GM11168 (cell line): ENCODE results near the gene LPP.

Experiments used
- in situ Hi-C: fragments of 300-500 bp; cut with MboI; formaldehyde crosslinking; loops from one replicate; pipeline ENCODE4 v1.12.0; 2022; ENCODE audit warnings: low sequenced_read_pairs; ENCODE audit not compliant: unreplicated experiment

The LPP gene

DNA sequence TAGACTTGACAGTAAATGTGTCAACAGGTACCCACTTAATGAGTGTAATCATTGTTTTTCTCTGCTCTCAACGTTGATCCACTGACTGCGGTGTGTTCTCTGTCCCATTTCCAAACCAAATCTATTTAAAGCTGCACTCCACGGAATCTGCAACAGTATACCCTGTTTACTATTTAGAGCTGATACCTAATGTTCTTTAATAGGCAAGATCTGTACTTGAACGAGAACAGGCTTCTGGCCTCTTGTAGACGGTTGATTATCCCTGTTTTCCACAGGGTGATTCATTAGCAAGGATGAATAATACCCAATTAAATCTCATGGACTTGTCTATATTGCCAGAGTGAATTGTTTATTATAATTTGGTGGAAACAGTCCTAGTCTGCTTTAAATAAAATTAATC is 189.9 kb downstream of the LPP start:
- in situ Hi-C loops: no loop called here

DNA sequence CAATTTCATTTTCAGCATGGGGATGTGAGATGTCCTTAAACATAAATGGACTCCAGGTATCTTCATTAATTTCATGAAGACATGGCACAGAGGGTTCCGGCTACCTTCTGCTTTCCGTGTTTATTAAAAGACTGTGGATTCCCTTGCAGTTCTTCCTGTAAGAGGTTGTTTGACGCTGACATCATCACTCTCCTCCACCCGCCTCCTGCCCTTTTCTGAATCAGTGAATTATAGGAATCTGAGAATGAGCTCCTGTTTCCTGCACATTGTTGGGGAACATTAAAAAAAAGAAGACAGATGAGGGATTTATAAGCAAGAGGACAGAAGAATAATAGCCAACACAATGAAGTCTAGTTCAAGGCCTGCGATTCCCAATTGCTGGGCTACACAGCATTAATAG is 191.3 kb downstream of the LPP start:
- in situ Hi-C loops: no loop called here

- in situ Hi-C loops: no loop called here
Observed at GRCh38 chr3:188348435-188349244, 194.7 kb downstream of the LPP start.

DNA sequence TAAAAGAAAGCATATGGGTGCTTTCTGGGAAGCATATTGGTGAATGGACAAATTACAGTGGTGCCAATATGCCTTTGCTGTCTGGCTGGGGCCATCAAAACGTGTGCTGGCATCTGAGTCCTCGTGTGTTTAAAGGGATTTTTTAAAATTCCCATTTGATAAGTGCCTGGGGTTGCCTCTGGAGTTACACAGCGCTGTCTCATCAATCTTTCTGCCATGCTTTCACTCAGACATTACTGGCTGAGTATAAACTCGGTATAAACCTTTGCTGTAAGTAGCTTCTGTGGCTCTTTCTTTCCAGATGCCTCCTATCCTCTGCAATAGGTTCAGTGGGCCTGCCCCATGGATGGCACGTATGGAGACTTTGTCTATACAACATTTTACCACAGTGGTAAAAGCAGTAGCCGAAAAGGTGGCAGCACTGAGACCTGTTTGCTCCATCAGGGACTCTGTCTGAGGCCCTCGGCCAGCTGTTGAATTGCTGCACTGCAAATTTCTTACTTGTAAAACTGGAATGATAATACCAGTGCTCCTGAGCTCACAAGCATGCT is 195.5 kb downstream of the LPP start:
- in situ Hi-C loops: no loop called here

DNA sequence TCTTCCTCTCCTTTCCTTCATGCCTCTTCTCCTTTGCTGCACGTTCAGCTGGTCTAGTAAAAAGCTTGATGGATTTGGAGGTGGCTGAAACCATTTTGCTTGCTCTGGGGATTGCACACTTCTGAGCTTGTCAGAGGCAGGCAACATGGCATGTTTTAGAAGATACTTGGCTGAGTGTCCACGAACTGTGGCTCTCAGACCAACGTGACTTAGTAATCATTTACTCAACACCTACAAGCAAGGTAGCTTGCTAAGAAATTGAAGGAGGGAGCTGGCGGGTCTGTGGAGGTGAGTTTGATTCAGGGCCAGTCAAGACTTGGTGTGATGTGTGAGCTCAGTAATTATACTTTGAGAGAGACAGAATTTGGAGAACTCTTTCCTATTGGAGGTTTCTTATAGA is 196.0 kb downstream of the LPP start:
- in situ Hi-C loops: no loop called here

DNA sequence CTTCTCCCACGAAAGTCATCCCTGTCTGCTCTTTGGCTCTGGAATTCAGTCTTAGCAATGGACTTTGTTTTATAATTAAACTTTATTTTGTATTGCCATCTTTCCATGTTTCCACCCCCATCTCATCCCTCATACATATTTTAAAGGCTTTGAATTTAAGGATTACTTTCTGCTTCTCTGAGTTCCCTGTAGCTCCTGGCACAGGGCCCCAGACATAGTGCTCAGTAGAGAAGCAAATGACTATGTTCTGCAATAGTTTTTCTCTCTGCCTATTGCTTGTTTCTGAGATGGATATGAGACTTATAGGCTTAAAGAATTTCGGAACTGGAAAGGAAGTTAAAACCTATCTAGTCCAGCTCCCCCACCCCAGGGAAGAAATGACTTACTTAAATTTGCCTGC is 197.0 kb downstream of the LPP start:
- in situ Hi-C loops: no loop called here

GRCh38 chr3:188351648-188352047 is 197.7 kb downstream of the LPP start:
- in situ Hi-C loops: no loop called here

DNA sequence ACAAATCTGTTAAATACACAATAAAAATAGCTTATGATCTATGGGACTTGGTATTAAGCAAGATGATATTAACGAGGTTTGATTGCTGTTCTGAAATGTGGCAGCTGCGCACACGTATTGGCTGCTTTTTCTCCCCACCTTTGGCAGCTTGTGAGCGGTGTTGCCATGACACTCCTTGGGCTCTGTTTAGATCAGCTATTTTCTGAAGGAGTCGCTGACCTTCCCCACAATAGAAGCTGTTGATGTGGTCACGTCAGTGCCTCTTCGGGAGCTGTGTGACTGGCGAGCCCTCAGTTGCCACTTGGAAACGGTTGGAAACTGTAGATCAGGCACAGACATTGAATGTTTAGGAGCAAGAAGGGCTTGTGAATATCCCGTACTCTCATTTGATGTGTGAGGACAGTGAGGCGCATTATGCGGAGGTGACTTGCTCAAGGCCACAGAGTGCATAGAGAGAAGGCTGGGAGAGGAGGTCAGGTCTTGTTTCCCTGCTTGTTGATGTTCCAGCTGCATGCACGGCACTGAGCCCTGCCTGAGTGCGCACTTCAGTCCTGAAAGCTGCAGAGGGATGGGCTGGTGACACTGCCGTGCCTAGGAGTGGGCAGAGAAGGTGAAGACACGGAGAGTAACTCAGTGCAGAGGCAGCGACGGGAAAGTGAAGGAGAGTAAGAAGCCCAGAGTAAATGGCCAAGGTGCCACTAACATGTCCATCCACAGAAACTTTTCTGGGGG is 198.4 kb downstream of the LPP start:
- in situ Hi-C loops: no loop called here

DNA sequence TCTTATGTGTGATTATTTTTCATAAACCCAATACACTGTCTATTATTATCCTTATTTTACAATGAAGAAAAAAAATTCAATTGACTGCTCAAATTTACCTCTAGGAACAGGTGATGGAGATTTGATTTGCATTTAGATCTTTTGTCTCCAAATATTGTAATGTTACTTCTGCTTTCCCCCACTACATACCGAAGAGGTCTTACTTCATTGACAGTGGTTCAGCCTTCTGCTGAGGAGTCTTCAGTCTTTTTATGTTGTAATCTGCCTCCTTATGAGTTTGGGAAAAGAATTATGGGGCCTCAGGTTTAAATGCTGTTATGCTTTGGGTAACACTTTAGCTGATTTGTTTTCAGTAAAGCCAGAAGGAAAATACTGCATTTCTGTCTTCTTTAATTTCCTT is 199.5 kb downstream of the LPP start:
- in situ Hi-C loops: no loop called here

DNA sequence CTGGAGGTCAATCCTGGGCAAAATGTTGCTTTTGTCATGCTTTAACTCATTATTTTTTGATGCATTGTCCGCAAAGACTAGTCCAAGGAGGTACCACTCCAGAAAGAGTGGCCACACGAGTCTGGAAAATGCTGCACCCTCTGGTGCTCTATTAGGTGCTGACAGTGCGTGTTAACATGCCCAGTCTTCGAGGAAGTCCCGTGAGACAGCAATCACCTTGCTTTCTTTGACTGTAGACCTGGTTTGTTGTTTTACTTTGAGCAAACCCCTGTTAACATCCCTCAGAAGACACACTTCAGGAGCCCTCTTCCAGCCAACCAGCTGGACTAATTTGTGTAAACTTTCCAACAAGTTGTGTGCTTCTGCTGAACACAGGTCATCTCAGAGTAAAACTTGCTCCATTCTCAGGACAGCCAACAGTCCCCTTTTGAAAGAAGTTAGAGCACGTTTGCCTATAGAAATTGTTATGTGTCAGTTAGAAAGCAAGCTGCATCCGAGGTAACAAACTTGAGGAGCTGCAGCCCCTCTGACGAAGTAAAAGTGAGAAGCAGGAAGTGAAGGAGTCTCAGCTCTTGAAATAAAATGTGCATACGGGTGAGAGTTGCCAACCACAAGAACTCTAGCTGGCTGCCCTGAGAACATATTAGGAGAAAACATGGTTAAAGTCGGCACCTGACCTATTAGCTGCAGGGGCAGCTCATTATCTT is 205.0 kb downstream of the LPP start:
- in situ Hi-C loops: no loop called here

DNA sequence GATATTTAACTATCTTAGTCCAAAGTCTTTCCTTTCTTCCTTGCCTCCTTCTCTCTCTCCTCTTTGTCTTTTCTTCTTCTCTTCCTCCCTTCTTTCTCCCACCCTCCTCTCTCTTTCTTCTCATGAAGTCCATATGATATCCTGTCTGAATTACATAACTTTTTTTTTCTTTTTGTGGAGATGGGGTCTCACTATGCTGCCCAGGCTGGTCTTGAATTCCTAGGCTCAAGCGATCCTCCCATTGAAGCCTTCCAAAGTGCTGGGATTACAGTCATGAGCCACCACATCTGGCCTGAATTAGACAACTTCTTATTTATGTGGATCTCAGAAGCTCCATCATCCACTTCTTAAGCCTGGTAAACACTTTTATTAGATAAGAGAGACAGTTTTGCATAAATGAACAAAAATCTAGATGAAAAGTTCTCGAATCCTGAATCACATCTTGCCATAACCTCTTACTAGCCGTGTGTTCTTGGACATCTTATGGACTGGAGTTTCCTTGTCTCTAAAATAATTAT is 206.5 kb downstream of the LPP start:
- in situ Hi-C loops: no loop called here

DNA sequence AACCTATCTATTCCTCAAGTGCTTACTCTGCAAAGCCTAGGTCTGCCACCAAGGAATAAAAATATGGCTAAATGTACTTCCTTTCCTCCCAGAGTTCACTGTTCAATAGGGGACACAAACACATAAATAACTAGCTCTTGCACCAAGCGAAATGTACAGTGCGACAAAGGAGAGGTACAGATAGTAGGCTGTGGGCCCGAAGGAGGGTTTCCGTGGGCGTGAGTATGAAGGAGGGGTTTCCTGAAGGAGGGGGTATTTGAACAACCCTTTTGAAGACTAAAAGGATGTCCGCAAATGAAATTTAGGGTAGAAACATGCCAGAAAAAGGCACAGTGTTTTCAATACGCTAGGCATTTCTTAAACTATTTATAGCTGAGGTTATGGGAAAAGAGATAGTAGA is 207.9 kb downstream of the LPP start:
- in situ Hi-C loops: no loop called here

- in situ Hi-C loops: no loop called here
Observed at GRCh38 chr3:188362405-188362831, 208.5 kb downstream of the LPP start.

GRCh38 chr3:188365184-188365583 is 211.2 kb downstream of the LPP start:
- in situ Hi-C loops: no loop called here

DNA sequence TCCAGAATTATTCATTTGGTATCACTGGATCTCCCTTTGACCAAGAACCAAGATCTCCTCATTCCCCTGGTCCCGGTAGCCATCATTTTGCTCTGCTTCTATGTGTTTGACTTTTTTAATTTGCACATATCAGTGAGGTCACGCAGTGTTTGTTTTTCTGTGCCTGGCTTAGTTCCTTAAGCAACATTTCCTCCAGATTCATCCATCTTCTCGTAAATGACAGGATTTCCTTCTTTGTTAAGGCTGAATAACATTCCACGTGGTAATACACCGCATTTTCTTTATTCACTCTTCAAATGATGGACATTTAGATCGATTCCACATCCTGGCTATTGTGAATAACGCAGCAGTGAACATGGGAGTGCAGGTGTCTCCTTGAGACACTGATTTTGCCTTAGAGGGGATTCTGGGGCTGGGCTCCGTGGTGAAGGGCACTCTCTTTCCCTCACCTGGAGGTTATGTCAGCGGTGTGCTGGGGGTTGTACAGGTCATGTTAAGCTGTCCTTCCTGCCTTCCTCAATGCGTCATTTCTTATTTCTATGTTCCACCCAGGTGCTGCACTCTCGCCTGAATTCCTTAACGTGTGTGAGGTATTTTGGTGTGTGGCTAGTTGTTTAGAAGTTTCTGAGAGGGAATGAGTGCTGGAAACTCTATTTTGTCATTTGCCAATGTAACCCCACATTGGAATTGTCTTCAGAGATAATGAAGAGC is 212.2 kb downstream of the LPP start:
- in situ Hi-C loops: no loop called here

DNA sequence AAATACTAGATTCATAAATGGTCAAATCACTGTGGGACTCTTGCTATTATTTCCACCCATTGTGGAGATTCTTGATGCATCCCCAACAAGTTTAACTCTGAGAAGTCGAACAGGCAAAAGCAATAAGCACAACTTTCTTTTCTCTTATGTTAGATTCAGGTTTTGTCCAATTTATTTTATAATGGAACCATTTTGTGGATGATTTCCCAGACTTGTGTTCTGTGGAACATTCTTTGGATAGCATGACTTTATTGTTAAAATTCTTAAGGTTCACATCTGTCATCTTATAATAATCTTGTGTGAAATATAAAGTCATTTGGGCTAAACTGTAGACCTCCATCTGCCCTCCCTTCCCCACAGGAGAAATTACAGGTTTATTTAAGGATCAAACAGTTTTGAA is 213.7 kb downstream of the LPP start:
- in situ Hi-C loops: no loop called here

DNA sequence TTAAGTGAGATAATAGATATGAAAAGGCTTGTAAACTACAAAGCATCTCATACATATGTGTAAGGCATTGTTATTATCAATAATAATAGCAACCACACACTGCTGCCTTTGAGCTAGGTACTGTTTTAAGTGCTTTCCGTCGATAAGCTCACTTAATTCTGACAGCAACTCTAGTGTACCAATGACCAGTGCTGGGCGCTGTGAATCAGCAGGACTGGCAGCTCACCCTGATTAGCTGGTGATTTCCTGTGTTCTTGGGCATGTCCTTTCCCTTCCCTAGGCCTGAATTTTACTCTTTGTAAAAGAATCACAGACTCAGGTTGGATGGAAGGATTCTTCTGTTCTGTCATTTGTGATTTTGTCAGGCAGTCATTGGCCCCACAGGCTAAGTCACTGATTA is 215.6 kb downstream of the LPP start:
- in situ Hi-C loops: no loop called here

DNA sequence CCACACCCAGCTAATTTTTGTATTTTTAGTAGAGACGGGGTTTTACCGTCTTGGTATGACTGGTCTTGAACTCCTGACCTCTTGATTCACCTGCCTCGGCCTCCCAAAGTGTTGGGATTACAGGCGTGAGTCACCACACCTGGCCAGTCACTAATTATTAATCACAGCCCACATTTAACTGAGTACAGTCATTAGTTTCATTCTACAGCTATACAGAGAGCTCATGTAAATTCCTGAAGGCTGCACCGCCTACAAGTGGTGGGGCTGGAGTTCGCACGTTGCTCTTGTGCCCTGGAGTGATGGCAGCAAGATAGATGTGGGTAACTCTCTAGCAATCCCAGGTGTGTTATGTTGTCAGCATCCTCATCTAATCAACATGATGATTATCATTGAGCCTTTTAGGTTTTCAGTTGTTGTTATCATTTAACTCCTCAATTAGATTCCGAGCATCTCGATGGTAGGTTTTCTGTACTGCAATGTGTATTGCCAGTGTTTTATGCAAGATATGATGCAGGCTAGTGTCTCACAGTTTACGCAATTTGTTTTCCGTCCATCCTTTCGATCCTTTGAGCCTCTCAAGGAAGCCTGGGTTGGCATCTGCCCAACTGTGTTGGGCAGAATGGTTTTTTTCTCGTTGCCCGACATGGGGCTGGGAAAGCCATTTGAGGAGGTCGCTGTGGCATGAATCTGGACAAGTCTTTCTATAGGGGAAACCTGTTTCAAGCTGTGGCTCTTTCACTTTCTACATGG is 216.3 kb downstream of the LPP start:
- in situ Hi-C loops: no loop called here

DNA sequence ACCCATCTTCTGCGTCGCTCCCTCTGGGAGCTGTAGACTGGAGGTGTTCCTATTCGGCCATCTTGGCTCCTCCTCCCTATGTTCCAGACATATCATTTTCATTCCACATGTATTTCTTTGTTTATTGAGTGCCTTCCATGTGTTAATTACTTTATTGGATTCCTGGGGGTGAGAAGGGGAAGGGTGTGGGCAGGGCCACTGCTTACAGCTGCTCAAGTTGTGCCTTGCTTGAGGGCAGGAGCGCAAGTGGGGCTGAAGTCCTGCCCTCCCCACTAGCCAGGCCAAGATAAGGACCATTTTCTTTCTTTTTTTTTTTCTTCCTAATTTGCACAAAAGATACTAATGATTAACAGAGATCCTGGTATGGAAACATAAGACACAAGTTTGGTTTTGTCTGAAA is 224.8 kb downstream of the LPP start:
- in situ Hi-C loops: no loop called here
